CD1c-positive myeloid dendritic cell (primary cell): Measurements from ENCODE around the gene RELL1.

Source experiments
- DNase-seq: peaks from one replicate; pipeline ENCODE4 v3.0.0-alpha.2; 2016; ENCODE audit errors: extremely low spot score

RELL1 gene

GRCh38 chr4:37666625-37667071 is 19.5 kb downstream of the RELL1 start:
- DNase-seq: peak; percentile 81

- DNase-seq: no peak
Observed at GRCh38 chr4:37665333-37666320, 20.5 kb downstream of the RELL1 start.

- DNase-seq: no peak
Observed at GRCh38 chr4:37664696-37665095, 21.5 kb downstream of the RELL1 start.

DNA sequence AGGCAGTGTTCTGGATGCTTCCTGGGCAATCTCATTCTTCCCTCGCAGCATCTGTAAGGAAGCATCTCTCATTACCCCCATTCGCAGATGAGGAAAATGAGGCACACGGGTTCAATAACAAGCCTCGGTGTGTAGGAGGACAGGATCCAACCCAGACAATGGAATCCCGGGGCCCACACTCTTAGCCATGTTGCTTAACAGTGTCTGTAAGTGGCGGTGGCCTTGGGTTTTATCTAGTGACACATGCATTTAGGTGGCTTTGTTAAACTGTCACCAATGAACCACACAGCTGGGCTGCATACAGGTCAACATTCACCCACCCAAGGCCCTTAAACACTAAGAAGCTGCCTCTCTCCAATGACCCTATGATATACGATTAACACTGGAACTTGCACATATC is 22.6 kb downstream of the RELL1 start:
- DNase-seq: no peak

- no peak for DNase-seq
Observed at GRCh38 chr4:37662861-37663390, 23.2 kb downstream of the RELL1 start.

- DNase-seq: peak; percentile 33
Observed at GRCh38 chr4:37662251-37662650, 23.9 kb downstream of the RELL1 start.

- DNase-seq: no peak
Observed at GRCh38 chr4:37661772-37662171, 24.4 kb downstream of the RELL1 start.

DNA sequence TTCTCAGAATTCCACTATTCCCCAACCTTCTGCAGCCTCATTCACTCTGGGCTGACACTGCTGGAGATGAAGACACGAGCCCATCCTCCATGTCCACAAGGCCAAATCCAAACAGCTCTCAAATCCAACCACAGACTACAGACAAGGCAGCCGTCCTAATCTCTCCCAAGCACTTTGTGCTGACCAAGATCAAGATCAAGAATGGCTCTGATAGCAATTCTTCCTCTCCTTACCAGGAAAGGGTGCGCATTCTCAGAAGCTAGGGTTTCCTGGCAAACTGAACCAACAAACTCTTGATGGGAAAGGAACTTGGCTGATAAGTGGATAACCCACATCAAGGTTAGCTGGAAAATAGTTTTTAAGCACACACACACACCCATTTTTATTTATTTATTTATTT is 26.5 kb downstream of the RELL1 start:
- no peak for DNase-seq

GRCh38 chr4:37656649-37657048 is 29.5 kb downstream of the RELL1 start:
- no peak for DNase-seq

GRCh38 chr4:37653601-37654000 is 32.6 kb downstream of the RELL1 start:
- peak; percentile 57 for DNase-seq

- DNase-seq: no peak
Observed at GRCh38 chr4:37652747-37653527, 33.2 kb downstream of the RELL1 start.

DNA sequence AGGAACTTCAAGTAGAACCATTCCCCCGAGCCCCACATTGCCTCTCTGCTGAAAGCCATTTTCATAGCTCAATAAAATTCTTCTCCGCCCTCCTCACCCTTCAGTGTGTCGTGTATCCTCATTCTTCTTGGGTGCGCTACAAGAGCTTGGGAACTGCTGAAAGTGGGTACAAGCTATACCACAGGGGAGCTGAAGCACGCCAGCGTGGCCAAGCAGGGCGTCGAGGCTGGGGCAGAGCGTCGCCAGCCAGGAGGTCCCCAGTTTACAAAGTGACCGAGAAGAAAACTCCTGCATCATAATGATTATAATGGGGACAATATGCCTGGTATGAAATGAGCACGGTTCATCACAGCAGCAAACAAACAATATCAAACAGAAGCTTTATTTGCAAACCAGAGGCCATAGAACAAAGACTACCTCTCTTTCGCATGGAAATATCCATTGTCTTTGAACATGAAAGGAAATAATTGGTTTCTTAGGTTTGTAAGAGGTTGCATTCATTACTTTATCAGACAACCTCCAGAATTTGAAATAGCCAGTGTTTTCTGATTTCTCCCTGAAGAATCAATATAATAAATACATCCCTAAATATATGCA is 34.3 kb downstream of the RELL1 start:
- no peak for DNase-seq

GRCh38 chr4:37650481-37650880 is 35.7 kb downstream of the RELL1 start:
- peak; percentile 64 for DNase-seq

- DNase-seq: no peak
Observed at GRCh38 chr4:37649268-37649667, 36.9 kb downstream of the RELL1 start.

- DNase-seq: peak; percentile 87
Observed at GRCh38 chr4:37648084-37648817, 37.9 kb downstream of the RELL1 start.

DNA sequence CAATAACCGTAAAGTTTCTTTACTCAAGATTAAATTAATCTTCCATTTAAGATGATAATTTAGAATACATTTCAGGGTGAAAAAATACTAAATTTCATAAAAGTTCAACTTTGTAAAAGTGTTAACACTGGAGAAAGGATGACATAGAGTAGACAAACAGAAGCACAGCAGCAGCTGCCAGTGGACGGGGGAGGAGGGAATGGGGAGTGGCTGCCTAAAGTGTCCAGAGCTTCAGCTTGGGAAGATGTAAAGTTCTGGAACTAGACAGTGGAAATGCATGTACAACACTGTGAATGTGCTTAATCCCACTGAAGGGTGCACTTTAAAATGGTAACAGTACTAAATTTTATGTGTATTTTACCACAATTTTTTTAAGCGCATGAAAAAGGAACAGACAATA is 39.9 kb downstream of the RELL1 start:
- DNase-seq: no peak

GRCh38 chr4:37645736-37646135 is 40.4 kb downstream of the RELL1 start:
- no peak for DNase-seq

DNA sequence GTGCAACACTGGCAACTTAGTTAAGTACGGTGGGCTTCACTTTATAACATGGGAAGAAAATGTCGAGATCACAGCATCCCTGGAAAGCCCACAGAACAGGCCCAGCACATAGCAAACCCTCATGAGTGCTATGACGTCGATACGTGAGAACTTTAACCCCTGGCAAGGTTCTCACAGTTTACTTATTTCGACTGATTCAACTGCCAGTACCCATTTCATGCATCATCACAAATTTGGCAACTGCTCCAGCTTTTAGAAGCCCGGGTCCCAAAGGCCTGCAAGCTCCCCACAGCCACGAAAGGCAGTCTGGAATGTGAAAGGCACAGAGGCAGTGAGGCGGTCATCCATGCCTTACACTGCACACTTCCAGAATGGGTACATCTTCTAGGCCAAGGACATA is 41.2 kb downstream of the RELL1 start:
- DNase-seq: no peak

GRCh38 chr4:37641886-37642849 is 44.0 kb downstream of the RELL1 start:
- DNase-seq: no peak

GRCh38 chr4:37641352-37641751 is 44.8 kb downstream of the RELL1 start:
- no peak for DNase-seq
